ENCODE data around the gene GALNT9. TPM values are rescaled to one million over a fixed set of nuclear protein-coding genes. Genes with fewer than 3 reads are reported as not detected.

GALNT9 gene
- total RNA-seq, 1 experiment from 2014 or later = 2.6 TPM

GRCh38 chr12:132306885-132307191, 22.6 kb downstream of the GALNT9 start:
- intact Hi-C loops (cut with micrococcal nuclease) = no loop called here
- Histone ChIP-seq H3K27me3 (ENCODE audit: insufficient read depth, low read length) (no peaks in the 10 kb centered on the region), H3K4me1 (ENCODE audit: control insufficient read depth in 1 of 2, insufficient read depth in 2 of 2, low read length in 2 of 2) (0 out of 4 replicates have a peak, but pooled peaks cover 0 to 3% of the 10 kb centered on the region in 2 experiments), H3K79me2 (ENCODE audit: insufficient read depth, low read length) (no peaks in the 10 kb centered on the region), H3K36me3 (ENCODE audit: control insufficient read depth in 1 of 2, insufficient read depth in 2 of 2, low read length in 2 of 2) (no peaks in the 10 kb centered on the region), H3K4me2 (ENCODE audit: low read length) (no peak overlapping the region), H4K20me1 (ENCODE audit: insufficient read depth) (no peaks in the 10 kb centered on the region), H3K4me3 (replicated peaks in 1 of 2; ENCODE audit: low read depth in 1 of 2, low read length in 2 of 2) (no peak overlapping the region), H3K9me3 (ENCODE audit: control insufficient read depth in 1 of 2, insufficient read depth in 1 of 2, low read depth in 1 of 2, low read length in 2 of 2) (peaks cover 0 to 6% of the 10 kb centered on the region in 2 experiments; a peak in 2 of 4 replicates), H3K27ac (ENCODE audit: low read depth, low read length) (no peak overlapping the region), H3K9ac (ENCODE audit: low read length) (no peak overlapping the region), H2AFZ (ENCODE audit: low read depth, low read length, poor library complexity, severe bottlenecking) (no peak overlapping the region), H3K9me2 (ENCODE audit: insufficient read depth) (no peaks in the 10 kb centered on the region)
- CTCF ChIA-PET = no interaction called here
- ATAC-seq (no peak), DNase-seq (ENCODE audit: low read depth, low spot score) (no peak)
- RAD21 ChIA-PET (ENCODE audit: low non-redundant PET in 1 of 2, low total read pairs in 2 of 2, uncharacterized antibody in 2 of 2, unreplicated experiment in 2 of 2) = no interaction called here
- TF ChIP-seq ATF3 (IDR thresholded peaks at IDR 0.05) (no peak), EZH2phosphoT487 (IDR thresholded peaks at IDR 0.05; ENCODE audit: borderline replicate concordance) (no peak), EGR1 (IDR thresholded peaks at IDR 0.05; ENCODE audit: low read depth) (no peak), POLR2A (IDR thresholded peaks at IDR 0.05; ENCODE audit: borderline replicate concordance, extremely low read depth, insufficient read depth, insufficient read length) (no peak), JUND (IDR thresholded peaks at IDR 0.05) (no peak), ZFX (IDR thresholded peaks at IDR 0.05) (no peak), EZH2 (IDR thresholded peaks at IDR 0.05) (no peak), ZNF274 (IDR thresholded peaks at IDR 0.05; ENCODE audit: low read depth, low read length) (no peak), CEBPB (IDR thresholded peaks at IDR 0.05; ENCODE audit: low read depth) (no peak), CBX3 (IDR thresholded peaks at IDR 0.05; ENCODE audit: low read depth) (no peak), SP1 (IDR thresholded peaks at IDR 0.05; ENCODE audit: low read depth) (no peak), SRF (IDR thresholded peaks at IDR 0.05; ENCODE audit: low read depth) (no peak), YY1 (IDR thresholded peaks at IDR 0.05; ENCODE audit: extremely low read depth, insufficient replicate concordance, low read depth, low read length) (no peak), CTCF (IDR thresholded peaks at IDR 0.05 in 2 of 3, conservative IDR thresholded peaks at IDR 0.05 in 1 of 3; ENCODE audit: borderline replicate concordance in 1 of 3, insufficient read depth in 1 of 3, low read depth in 2 of 3, low read length in 2 of 3) (no peak), RAD21 (IDR thresholded peaks at IDR 0.05; ENCODE audit: low read depth) (no peak)
- POLR2A ChIA-PET = no interaction called here
- no TSS peak for BruUV-seq (replicated peaks)

Measured in HCT116 (cell line).